HEK293 (cell line): ENCODE results near the gene MLX.
"Not testable (repeated sequence)": the region's sequence is repeated elsewhere in the genome, so short reads cannot be mapped to it uniquely, and the experiment has no call there.

ENCODE experiments used
- CTCF ChIA-PET: fragments of 350-600 bp; formaldehyde crosslinking; extraction: SDS; loops from one replicate; lab custom pipeline; 2021; ENCODE audit warnings: antibody characterized with exemption; lab: Yijun Ruan, JAX
- POLR2A ChIA-PET: fragments of 300-600 bp; formaldehyde crosslinking; extraction: SDS; loops from one replicate; lab custom pipeline; 2020; ENCODE audit warnings: antibody characterized with exemption, inconsistent platforms; lab: Yijun Ruan, JAX
- H3K27ac ChIP-seq: fragments of 200-500 bp; sonication (Bioruptor generic); 2 replicates; pipeline ENCODE4 v1.5.1; 2014; ENCODE audit warnings: low read depth, low read length, control low read depth, inconsistent platforms; ENCODE audit errors: extremely low read depth
- H3K36me3 ChIP-seq, 2 experiments: fragments of 200-500 bp in 1 of 2; sonication (Bioruptor generic) in 1 of 2; 1 replicate in 1 of 2; 2 replicates in 1 of 2; pipeline ENCODE4 v1.5.1; 2014 to 2017; ENCODE audit warnings: inconsistent platforms in 2 of 2, low read length in 2 of 2; ENCODE audit not compliant: control insufficient read depth in 2 of 2, insufficient read depth in 1 of 2
- H3K4me1 ChIP-seq: fragments of 200-500 bp; sonication (Bioruptor generic); 2 replicates; pipeline ENCODE4 v1.5.1; 2014; ENCODE audit warnings: mild to moderate bottlenecking, low read length, inconsistent platforms; ENCODE audit not compliant: control insufficient read depth, insufficient read depth
- H3K4me3 ChIP-seq: 2 replicates; pipeline ENCODE4 v1.5.1; 2011; ENCODE audit warnings: low read depth, mild to moderate bottlenecking, control low read depth, low read length, moderate library complexity
- H3K9me3 ChIP-seq: fragments of 200-500 bp; sonication (Bioruptor generic); 2 replicates; pipeline ENCODE4 v1.5.1; 2014; ENCODE audit warnings: low read depth, low read length, inconsistent platforms; ENCODE audit not compliant: control insufficient read depth, insufficient read depth
- EGR2 ChIP-seq: fragments of 450-650 bp; formaldehyde crosslinking; IDR thresholded peaks from 2 replicates; pipeline ENCODE4 v1.5.1; 2016; ENCODE audit warnings: low read depth, missing biosample characterization, missing genetic modification characterization
- GLI4 ChIP-seq: fragments of 450-650 bp; formaldehyde crosslinking; IDR thresholded peaks from 2 replicates; pipeline ENCODE4 v1.5.1; 2016; ENCODE audit warnings: missing biosample characterization, missing genetic modification characterization
- SCRT2 ChIP-seq: fragments of 450-650 bp; formaldehyde crosslinking; IDR thresholded peaks from 2 replicates; pipeline ENCODE4 v1.5.1; 2016; ENCODE audit warnings: missing biosample characterization, missing genetic modification characterization
- YY2 ChIP-seq: fragments of 450-650 bp; formaldehyde crosslinking; IDR thresholded peaks from 2 replicates; pipeline ENCODE4 v1.5.1; 2016; ENCODE audit warnings: missing biosample characterization, missing genetic modification characterization
- ZFHX2 ChIP-seq: fragments of 450-650 bp; formaldehyde crosslinking; conservative IDR thresholded peaks from 2 replicates; pipeline ENCODE4 v1.5.1; 2016; ENCODE audit warnings: missing biosample characterization, missing genetic modification characterization
- ZFP69B ChIP-seq: fragments of 450-650 bp; formaldehyde crosslinking; IDR thresholded peaks from 2 replicates; pipeline ENCODE4 v1.5.1; 2016; ENCODE audit warnings: missing biosample characterization, missing genetic modification characterization
- ZNF121 ChIP-seq: fragments of 450-650 bp; formaldehyde crosslinking; IDR thresholded peaks from 2 replicates; pipeline ENCODE4 v1.5.1; 2016; ENCODE audit warnings: missing biosample characterization, missing genetic modification characterization
- ZNF175 ChIP-seq: fragments of 450-650 bp; formaldehyde crosslinking; IDR thresholded peaks from 2 replicates; pipeline ENCODE4 v1.5.1; 2016; ENCODE audit warnings: missing biosample characterization, missing genetic modification characterization
- ZNF292 ChIP-seq: fragments of 450-650 bp; formaldehyde crosslinking; IDR thresholded peaks from 2 replicates; pipeline ENCODE4 v1.5.1; 2016; ENCODE audit warnings: low read depth, missing biosample characterization, missing genetic modification characterization, borderline replicate concordance
- ZNF529 ChIP-seq: fragments of 450-650 bp; formaldehyde crosslinking; IDR thresholded peaks from 2 replicates; pipeline ENCODE4 v1.5.1; 2017; ENCODE audit warnings: missing genetic modification characterization, missing biosample characterization; ENCODE audit not compliant: insufficient replicate concordance
- ZNF600 ChIP-seq: fragments of 450-650 bp; formaldehyde crosslinking; IDR thresholded peaks from 2 replicates; pipeline ENCODE4 v1.5.1; 2016; ENCODE audit warnings: missing biosample characterization, missing genetic modification characterization
- ZNF76 ChIP-seq: fragments of 450-650 bp; formaldehyde crosslinking; IDR thresholded peaks from 2 replicates; pipeline ENCODE4; 2016; ENCODE audit warnings: low read depth, missing biosample characterization, missing genetic modification characterization, borderline replicate concordance
- ZNF768 ChIP-seq: fragments of 450-650 bp; formaldehyde crosslinking; IDR thresholded peaks from 2 replicates; pipeline ENCODE4 v1.5.1; 2018; ENCODE audit warnings: missing biosample characterization, mild to moderate bottlenecking, missing genetic modification characterization
- TF ChIP-seq, protein P1 (sequence below): fragments of 450-650 bp; formaldehyde crosslinking; IDR thresholded peaks from 2 replicates; pipeline ENCODE4 v1.5.1; 2016; ENCODE audit warnings: missing biosample characterization, missing genetic modification characterization, borderline replicate concordance
- TF ChIP-seq, protein P2 (sequence below): fragments of 450-650 bp; formaldehyde crosslinking; IDR thresholded peaks from 2 replicates; pipeline ENCODE4 v1.5.1; 2016; ENCODE audit warnings: missing biosample characterization, missing genetic modification characterization
- TF ChIP-seq, protein P3 (sequence below): fragments of 450-650 bp; formaldehyde crosslinking; IDR thresholded peaks from 2 replicates; pipeline ENCODE4 v1.5.1; 2016; ENCODE audit warnings: missing biosample characterization, missing genetic modification characterization

MLX gene

DNA sequence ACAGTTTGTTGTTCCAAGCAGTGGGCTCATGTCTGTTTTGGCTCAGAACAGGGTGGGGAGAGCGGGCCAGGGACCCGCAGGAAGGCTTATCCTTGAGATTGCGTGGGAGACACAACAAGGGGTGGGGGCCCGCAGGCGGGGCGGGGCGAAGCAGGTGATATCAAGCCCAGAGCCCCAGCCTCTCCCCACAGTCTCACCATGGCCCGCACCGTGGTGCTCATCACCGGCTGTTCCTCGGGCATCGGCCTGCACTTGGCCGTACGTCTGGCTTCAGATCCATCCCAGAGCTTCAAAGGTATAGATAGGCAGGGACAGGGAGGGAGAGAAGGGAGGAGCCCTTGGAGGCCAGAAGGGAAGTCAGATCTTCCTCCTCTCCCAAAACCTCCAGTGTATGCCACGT lies 14.2 kb upstream of the MLX start, which contains the start of gene HSD17B1:
TSS of gene HSD17B1 (plus strand) at position 188 of the 400 bp plus-strand sequence. CDS start at position 199, 11 bp downstream.
- POLR2A ChIA-PET, H3K4me1 ChIP-seq, H3K9me3 ChIP-seq, H3K36me3 ChIP-seq: not testable (repeated sequence)
- TF ChIP-seq ZFHX2 (tag by site-specific recombination), result 0 out of 2 replicates have a peak, but pooled peaks have one; percentile 12
- Histone ChIP-seq H3K4me3 (peak within 1 kb of the TSS; percentile 68; the same call in 1 of the 2 replicates), H3K27ac (peak within 1 kb of the TSS; percentile 95; the same call in 1 of the 2 replicates)
- CTCF ChIA-PET, result interaction anchor here (1.1 kb wide), 1 partner anchor 434 kb away, joined by 3 read pairs; no protein-coding TSS in a partner anchor

DNA sequence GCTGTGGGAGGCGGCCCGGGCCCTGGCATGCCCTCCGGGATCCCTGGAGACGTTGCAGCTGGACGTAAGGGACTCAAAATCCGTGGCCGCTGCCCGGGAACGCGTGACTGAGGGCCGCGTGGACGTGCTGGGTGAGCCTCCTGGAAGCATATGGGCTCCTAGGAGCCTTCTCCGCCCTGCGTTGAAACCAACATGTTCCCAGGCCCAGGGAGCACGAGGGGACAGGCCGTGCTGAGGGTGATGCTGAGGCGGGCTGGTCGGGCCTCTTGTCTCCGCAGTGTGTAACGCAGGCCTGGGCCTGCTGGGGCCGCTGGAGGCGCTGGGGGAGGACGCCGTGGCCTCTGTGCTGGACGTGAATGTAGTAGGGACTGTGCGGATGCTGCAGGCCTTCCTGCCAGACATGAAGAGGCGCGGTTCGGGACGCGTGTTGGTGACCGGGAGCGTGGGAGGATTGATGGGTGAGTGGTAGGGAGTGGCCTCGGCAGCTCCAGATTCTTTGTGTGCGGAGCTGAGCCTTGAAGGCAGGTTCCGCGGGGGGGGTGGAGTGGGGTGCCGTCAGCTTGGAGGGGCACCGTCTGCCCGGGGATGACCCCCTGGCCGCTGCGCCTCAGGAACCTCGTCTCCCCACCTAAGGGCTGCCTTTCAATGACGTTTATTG lies 13.6 kb upstream of the MLX start:
- TF ChIP-seq SCRT2 (no peak), EGR2 (tag by site-specific recombination) (peak; percentile 55), GLI4 (tag by site-specific recombination) (0 out of 2 replicates have a peak, but pooled peaks have one; percentile 21), ZFHX2 (tag by site-specific recombination) (peak; percentile 36; the same call in 1 of the 2 replicates), ZNF600 (peak; percentile 94), ZNF76 (no peak), ZNF529 (tag by site-specific recombination) (no peak), ZNF121 (tag by site-specific recombination) (no peak), ZNF768 (no peak)
- TF ChIP-seq, protein P1, sequence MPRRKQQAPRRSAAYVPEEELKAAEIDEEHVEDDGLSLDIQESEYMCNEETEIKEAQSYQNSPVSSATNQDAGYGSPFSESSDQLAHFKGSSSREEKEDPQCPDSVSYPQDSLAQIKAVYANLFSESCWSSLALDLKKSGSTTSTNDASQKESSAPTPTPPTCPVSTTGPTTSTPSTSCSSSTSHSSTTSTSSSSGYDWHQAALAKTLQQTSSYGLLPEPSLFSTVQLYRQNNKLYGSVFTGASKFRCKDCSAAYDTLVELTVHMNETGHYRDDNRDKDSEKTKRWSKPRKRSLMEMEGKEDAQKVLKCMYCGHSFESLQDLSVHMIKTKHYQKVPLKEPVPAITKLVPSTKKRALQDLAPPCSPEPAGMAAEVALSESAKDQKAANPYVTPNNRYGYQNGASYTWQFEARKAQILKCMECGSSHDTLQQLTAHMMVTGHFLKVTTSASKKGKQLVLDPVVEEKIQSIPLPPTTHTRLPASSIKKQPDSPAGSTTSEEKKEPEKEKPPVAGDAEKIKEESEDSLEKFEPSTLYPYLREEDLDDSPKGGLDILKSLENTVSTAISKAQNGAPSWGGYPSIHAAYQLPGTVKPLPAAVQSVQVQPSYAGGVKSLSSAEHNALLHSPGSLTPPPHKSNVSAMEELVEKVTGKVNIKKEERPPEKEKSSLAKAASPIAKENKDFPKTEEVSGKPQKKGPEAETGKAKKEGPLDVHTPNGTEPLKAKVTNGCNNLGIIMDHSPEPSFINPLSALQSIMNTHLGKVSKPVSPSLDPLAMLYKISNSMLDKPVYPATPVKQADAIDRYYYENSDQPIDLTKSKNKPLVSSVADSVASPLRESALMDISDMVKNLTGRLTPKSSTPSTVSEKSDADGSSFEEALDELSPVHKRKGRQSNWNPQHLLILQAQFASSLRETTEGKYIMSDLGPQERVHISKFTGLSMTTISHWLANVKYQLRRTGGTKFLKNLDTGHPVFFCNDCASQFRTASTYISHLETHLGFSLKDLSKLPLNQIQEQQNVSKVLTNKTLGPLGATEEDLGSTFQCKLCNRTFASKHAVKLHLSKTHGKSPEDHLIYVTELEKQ (tag by site-specific recombination), result no peak
- TF ChIP-seq, protein P2, sequence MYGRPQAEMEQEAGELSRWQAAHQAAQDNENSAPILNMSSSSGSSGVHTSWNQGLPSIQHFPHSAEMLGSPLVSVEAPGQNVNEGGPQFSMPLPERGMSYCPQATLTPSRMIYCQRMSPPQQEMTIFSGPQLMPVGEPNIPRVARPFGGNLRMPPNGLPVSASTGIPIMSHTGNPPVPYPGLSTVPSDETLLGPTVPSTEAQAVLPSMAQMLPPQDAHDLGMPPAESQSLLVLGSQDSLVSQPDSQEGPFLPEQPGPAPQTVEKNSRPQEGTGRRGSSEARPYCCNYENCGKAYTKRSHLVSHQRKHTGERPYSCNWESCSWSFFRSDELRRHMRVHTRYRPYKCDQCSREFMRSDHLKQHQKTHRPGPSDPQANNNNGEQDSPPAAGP (tag by site-specific recombination), result peak; percentile 43; the same call in 1 of the 2 replicates
- peaks cover 9% of the 10 kb centered on the region; the same call in 1 of the 2 replicates for H3K4me1 ChIP-seq
- CTCF ChIA-PET, result no interaction called here
- H3K27ac ChIP-seq, result no peak overlapping the region
- POLR2A ChIA-PET, result interaction anchor here (2.0 to 2.4 kb wide), 2 partner anchors 14 to 17 kb away, joined by 6 to 11 read pairs; partner anchors contain the start of genes MLX and NAGLU
- H3K36me3 ChIP-seq, result peaks cover 0 to 4% of the 10 kb centered on the region in 2 experiments; a peak in 2 of 3 replicates
- H3K4me3 ChIP-seq, result no peak overlapping the region
- H3K9me3 ChIP-seq, result no peaks in the 10 kb centered on the region

DNA sequence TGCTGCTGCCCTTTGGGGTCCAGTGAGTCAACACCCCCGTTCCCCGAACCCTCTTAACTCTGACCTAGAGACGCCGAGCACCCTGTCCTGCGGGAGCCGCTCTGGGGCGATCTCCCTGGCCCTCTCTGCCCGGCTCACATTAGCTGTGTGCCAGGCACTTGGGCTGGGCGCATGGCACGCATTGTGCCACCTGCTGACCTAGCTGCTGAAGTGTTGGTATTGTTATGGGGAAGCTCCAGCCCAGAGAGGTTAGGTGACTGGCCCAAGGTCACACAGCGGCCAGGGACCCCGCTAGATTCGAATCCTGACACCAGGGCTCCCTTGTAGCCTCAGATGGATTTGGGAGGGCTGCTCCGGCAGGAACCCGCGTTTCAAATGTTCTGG lies 13.0 kb upstream of the MLX start:
- CTCF ChIA-PET, result interaction anchor here (1.0 to 1.4 kb wide), 3 partner anchors 11 to 24 kb away, joined by 3 to 4 read pairs (median 3); no protein-coding TSS in a partner anchor
- Histone ChIP-seq H3K9me3 (no peaks in the 10 kb centered on the region), H3K4me1 (peaks cover 7% of the 10 kb centered on the region; the same call in 1 of the 2 replicates), H3K4me3 (peak overlapping the region; percentile 68), H3K36me3 (peaks cover 0 to 4% of the 10 kb centered on the region in 2 experiments; a peak in 2 of 3 replicates), H3K27ac (peak overlapping the region; percentile 95)
- POLR2A ChIA-PET, result interaction anchor here (0.9 to 2.4 kb wide), 10 partner anchors 8 to 278 kb away, joined by 3 to 16 read pairs (median 6); partner anchors contain the start of genes CAVIN1, MLX, NAGLU and PSMC3IP
- peak; percentile 99; the same call in 1 of the 2 replicates for TF ChIP-seq ZNF768
- TF ChIP-seq ZFP69B (tag by site-specific recombination), result no peak
- no peak for TF ChIP-seq ZNF292
- no peak for TF ChIP-seq ZNF175 (tag by site-specific recombination)
- TF ChIP-seq, protein P1 (tag by site-specific recombination), result no peak
- no peak for TF ChIP-seq YY2 (tag by site-specific recombination)
- TF ChIP-seq, protein P3, sequence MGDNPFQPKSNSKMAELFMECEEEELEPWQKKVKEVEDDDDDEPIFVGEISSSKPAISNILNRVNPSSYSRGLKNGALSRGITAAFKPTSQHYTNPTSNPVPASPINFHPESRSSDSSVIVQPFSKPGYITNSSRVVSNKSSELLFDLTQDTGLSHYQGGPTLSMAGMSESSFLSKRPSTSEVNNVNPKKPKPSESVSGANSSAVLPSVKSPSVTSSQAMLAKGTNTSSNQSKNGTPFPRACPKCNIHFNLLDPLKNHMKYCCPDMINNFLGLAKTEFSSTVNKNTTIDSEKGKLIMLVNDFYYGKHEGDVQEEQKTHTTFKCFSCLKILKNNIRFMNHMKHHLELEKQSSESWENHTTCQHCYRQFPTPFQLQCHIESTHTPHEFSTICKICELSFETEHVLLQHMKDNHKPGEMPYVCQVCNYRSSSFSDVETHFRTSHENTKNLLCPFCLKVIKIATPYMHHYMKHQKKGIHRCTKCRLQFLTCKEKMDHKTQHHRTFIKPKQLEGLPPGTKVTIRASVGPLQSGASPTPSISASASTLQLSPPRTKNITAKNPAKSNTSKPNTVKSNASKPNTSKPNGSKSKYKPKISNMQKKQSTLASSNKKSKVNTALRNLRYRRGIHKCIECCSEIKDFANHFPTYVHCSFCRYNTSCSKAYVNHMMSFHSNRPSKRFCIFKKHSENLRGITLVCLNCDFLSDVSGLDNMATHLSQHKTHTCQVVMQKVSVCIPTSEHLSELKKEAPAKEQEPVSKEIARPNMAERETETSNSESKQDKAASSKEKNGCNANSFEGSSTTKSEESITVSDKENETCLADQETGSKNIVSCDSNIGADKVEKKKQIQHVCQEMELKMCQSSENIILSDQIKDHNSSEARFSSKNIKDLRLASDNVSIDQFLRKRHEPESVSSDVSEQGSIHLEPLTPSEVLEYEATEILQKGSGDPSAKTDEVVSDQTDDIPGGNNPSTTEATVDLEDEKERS (tag by site-specific recombination), result no peak
